HG02610 (cell line): ENCODE measurements around the gene NAALADL2.
"Not testable (repeated sequence)": the region's sequence is repeated elsewhere in the genome, so short reads cannot be mapped to it uniquely, and the experiment has no call there.

ENCODE experiments used
- ATAC-seq: cut with Tn5 transposase; IDR thresholded peaks from one replicate; pipeline ENCODE4 v1.9.1; 2021; ENCODE audit warnings: mild to moderate bottlenecking, moderate library complexity; ENCODE audit not compliant: unreplicated experiment

NAALADL2 gene

DNA sequence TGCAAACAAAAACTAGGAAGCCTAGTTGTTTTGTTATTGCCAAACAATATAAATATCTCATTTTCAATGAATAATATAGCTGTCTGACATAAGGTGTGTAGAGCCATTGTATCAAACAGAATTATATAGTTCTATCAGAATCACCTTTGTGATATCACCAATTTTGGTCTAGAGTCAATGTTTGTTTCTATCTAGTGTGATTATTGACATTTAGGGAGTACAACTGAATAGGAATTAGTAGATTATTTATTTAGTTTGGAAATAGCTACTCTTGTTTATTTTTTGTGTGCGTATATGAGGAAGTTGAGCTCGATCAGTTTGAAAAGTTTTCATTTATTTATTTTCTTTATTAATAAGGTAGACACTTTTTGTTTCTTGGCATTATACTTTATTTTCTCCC lies 389.7 kb downstream of the NAALADL2 start:
- ATAC-seq: no peak

DNA sequence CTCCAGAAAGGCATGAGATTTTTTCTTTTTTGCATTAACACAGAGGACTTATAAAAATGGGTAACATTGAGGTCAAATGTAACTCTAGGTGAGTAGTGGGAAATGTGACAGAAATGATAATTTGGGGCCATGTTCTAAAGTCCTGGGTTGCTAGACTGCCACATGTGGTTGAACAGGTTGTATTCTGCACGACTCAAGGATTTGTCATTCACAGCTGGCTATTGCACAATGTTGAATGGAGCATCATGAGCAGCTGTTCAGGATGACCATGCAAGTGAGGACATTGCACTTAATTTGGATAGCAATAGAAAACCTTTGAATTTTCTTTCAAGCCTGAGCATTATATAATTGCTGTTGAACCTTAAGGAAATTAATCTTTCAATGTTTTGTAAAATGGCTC lies 396.6 kb downstream of the NAALADL2 start:
- ATAC-seq: no peak

DNA sequence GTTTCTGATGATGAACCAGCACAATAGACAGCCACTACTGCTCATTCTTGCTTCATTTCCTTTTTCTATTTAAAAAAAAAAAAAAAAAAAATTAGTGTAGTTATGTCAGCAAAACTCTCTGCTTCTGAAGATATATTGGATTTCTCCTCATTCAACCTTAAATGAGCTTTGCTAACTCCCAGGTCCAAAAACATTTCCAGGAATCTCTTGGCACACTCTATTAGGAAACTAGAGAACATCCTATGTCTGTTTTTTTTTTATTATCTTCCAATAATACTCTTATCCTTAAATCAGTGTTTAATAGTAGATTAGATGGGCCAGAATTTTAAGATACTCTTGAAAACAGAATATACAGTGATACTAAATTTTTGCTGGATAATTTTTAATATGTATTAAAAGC lies 398.0 kb downstream of the NAALADL2 start:
- no peak for ATAC-seq

GRCh38 chr3:175258763-175259162 lies 399.6 kb downstream of the NAALADL2 start:
- no peak for ATAC-seq

GRCh38 chr3:175260145-175260794 lies 401.1 kb downstream of the NAALADL2 start:
- ATAC-seq: no peak

GRCh38 chr3:175266478-175266877 lies 407.3 kb downstream of the NAALADL2 start:
- ATAC-seq: no peak

DNA sequence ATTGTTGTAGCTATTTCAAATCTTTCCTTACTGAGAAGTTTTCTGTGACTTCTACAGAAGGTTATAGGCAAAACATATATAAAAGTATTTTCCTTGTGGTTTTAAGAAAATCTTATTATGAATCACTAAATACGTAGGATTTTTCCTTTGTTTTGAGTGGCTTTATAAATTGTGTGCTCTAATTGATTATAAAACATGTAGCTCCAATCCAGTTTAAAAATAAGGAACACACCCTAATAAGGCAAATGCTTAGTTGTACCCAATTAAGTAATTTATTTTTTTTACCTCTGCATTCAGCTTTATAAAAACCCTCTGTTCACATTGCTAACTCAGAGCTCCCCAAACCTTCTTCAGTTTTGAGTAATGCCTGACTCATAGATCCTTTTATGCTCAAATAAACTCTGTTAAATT lies 408.0 kb downstream of the NAALADL2 start:
- ATAC-seq: peak; percentile 51

DNA sequence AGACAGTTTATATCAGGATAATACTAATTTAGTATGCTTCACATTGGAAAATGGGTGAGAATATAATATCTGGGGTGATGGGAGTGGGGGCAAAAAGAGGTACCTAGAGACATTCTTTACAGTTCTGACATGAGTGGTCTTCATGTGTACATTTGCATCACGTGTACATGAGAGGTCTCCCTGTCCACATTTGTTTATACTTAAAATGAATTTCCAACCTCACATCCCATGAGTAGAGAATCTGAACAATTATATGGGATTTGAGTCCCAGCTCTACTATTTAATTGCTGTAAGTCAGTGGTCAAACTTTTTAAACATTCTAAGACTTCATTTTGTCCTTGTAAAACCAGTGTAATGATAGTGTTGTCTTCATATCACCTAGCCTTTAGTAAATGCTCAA lies 408.4 kb downstream of the NAALADL2 start:
- peak; percentile 38 for ATAC-seq

GRCh38 chr3:175269394-175269793 lies 410.3 kb downstream of the NAALADL2 start:
- no peak for ATAC-seq

GRCh38 chr3:175270198-175270837 lies 411.2 kb downstream of the NAALADL2 start:
- ATAC-seq: no peak

DNA sequence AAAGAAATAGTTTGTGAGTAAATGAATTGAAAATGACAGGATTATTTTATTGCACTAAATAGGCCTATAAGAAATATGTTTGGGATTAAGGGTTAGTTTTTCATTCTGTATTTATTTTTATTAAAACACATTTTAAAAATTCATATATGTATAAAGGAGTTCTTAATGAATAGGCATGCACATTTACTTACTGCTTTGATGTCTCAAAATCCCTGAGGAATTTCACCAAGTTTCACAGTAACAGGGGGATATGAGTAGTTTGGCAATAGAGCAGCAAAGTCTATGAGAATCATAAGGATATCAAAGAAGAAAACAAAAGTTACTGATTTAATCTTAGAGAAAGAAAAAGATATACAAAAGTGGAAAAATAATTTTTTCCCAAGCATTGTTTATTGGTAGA lies 411.7 kb downstream of the NAALADL2 start:
- ATAC-seq: no peak

DNA sequence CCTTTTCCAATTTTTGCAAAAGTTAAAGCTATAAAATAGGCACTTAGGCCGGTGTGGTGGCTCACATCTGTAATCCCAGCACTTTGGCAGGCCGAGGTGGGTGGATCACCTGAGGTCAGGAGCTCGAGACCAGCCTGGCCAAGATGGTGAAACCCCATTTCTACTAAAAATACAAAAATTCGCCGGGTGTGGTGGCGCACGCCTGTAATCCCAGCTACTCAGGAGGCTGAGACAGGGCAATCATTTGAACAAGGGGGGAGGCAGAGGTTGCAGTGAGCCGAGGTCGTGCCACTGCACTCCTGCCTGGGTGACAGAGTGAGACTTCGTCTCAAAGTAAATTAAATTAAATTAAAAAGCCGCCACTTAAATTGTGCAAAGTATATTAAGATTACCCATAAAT lies 412.3 kb downstream of the NAALADL2 start:
- ATAC-seq: not testable (repeated sequence)

DNA sequence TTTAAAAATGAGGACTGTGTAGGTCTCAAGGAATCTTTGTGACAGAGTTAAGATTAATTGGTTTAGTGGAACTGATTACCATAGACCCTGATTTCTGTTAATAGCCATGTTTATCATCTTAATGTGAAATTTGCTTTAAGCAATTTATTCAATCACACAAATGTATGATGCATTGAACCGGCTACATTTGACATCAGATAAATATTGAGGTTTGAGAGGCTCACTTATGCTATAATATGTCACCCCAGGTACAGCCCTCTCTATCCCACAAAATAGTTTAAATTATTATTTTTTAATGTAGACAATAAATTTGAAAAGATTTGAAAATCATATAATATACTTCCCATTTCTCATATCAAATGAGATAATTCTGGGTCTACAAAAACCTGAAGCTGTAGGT lies 413.3 kb downstream of the NAALADL2 start:
- no peak for ATAC-seq

- ATAC-seq: no peak
Measured at GRCh38 chr3:175273573-175273972, 414.4 kb downstream of the NAALADL2 start.

DNA sequence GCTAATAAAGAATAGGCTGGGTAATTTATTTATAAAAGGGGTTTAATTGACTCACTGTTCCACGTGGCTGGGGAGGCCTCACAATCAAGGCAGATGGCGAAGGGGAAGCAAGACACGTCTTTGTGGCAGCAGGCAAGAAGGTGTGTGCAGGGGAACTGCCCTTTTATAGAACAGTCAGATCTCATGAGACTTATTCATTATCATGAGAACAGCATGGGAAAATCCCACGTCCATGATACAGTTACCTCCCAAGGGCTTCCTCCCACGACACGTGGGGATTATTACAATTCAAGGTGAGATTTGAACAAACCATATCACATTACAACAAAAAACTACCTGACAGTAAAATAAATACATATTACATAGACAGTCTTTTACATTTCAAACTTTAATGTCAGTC lies 414.9 kb downstream of the NAALADL2 start:
- ATAC-seq: peak; percentile 83

GRCh38 chr3:175274474-175275218 lies 415.5 kb downstream of the NAALADL2 start:
- peak; percentile 58 for ATAC-seq

DNA sequence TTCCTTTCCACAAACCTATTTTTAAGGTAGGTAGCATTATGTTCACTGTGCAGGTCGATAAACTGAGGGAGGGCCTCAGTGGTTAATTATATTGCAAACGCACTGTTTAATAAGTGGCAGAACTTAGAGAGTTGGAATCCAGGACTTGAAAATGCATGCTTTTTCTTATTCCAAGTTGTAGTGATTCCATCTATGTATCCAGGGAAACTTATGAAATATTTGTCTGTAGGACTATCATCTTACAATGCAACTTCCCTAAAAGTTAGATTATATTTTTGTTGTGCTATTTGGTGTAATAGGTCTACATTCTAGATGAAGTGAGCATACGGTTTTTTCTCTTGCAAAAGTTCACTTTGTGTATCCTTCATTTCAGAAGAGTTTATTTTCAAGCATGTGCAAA lies 419.5 kb downstream of the NAALADL2 start:
- no peak for ATAC-seq

DNA sequence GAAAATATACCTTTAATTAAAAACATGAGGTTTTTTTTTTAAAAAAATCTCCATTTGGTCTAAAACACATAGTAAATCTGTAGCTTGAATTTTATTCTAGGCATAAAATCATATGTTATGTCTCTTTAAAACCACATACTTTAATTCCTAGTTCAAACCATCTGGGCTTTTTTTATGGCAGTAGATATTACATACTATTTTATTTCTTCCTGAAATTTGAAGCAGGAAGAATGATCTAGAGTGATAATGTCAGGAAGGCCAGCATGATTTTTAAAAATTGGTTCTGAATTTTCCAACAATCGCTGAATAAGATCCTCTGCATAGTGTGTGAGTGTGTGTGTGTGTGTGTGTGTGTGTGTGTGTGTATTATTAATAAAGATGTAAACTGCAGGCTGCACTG lies 420.3 kb downstream of the NAALADL2 start:
- ATAC-seq: no peak

DNA sequence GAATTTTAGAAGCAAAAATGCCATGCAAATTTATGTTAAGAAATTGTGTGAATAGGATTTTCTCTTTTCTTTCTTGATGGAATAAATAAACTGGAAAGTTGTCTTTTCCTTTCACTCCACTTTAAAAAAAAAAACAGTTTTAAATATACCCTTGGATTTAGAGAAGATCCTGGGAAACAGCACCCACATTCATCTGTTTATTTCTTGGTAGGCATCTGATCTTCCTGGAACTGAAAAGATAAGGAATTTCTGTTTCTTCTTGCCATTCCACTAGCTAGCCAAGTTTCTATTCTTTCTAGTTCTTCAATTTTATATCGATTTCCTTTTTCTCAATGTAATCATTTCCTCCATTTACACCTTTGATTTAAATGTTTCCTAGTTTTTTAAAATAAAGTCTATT lies 420.8 kb downstream of the NAALADL2 start:
- no peak for ATAC-seq

- peak; percentile 100 for ATAC-seq
Measured at GRCh38 chr3:175287361-175287963, 428.3 kb downstream of the NAALADL2 start.

DNA sequence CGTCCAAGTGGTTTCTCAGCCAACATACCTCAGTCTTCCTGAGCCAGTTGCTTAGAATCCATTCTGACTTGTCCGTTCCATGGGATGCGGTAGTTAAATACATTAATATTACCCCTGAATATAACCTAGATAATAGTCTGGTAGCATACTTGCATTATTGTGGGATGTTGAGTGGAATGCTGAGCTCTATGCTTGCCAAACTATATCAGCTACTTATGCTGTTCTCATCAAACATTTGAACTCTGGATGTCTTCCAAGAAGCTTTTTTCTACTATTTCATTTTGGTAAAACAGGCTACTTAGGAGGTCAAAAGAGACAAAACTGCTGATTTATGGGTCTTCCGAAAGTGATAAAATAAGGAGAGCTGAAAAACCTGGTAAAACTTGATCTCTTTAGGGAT lies 429.5 kb downstream of the NAALADL2 start:
- ATAC-seq: no peak

- no peak for ATAC-seq
Measured at GRCh38 chr3:175294793-175295192, 435.7 kb downstream of the NAALADL2 start.
